ENCODE measurements around the gene CRISPLD2.

GRCh38 chr16:84826558-84826941, 6.8 kb downstream of the CRISPLD2 start:
- TF ChIP-seq CTCF (IDR thresholded peaks at IDR 0.05) (no peak), POLR2A (IDR thresholded peaks at IDR 0.05) (no peak)
